Epithelial cell of prostate (primary cell): ENCODE measurements around the gene SDF4.
"Not testable (repeated sequence)": the region's sequence is repeated elsewhere in the genome, so short reads cannot be mapped to it uniquely, and the experiment has no call there.

Source experiments
- DNase-seq: peaks from one replicate; pipeline ENCODE4 v3.0.0-alpha.2; 2011; ENCODE audit warnings: low read depth, low spot score
- H3K27ac ChIP-seq: fragments of 450-650 bp; 2 replicates; pipeline ENCODE4 v1.5.1; 2017; ENCODE audit warnings: mild to moderate bottlenecking

SDF4 gene

DNA sequence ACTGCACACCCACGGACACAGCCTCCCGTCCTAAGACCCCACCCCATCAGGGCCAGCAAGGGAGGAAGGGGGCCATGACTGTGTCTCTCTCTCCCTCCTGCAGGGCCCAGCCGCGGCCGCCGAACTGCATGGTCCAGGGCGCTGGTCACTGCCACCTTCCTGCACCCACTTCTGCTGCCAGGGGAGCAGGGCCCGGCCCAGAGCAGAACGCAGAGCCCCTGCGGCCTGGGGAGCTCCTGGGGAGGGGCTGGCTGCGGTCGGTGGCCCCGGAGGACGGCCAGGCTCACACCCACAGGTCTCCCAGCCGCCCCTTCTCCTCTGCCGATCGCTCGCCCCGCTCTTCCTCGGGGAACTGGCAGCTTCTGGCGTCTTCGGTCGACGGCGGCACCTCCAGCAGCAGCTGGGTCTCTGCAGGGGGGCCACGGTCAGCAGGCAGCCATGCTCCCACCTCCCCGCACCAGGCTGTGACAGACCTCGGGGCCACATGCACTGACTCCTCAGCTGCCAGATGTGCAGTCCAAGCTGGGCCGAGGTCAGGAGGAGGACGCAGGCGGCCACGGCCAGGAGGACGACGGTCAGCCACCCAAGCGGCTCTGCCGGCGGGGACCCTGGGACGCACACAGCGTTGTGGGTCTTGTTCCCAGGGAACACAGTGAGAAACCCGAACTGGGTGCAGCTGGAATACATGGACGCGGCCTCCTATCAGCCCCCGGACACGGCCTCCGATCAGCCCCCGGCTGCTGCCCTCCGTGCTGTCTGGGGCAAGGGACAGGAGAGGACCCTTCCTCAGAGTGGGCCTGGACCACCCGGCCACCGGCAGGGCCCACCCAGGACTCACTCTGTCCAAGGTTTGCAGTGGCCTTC is 28.0 kb downstream of the SDF4 start:
- no peak overlapping the region for H3K27ac ChIP-seq
- DNase-seq = no peak

GRCh38 chr1:1202831-1203560 is 28.8 kb downstream of the SDF4 start:
- DNase-seq = no peak
- H3K27ac ChIP-seq = no peak overlapping the region

GRCh38 chr1:1200876-1201810 is 30.7 kb downstream of the SDF4 start:
- H3K27ac ChIP-seq = no peak overlapping the region
- DNase-seq = no peak

- DNase-seq = no peak
- H3K27ac ChIP-seq = no peak overlapping the region
Measured at GRCh38 chr1:1199961-1200875, 31.6 kb downstream of the SDF4 start.

- DNase-seq = no peak
- H3K27ac ChIP-seq = no peak overlapping the region
Measured at GRCh38 chr1:1199141-1199960, 32.5 kb downstream of the SDF4 start.

- no peak for DNase-seq
Measured at GRCh38 chr1:1198423-1199140, 33.2 kb downstream of the SDF4 start.

GRCh38 chr1:1197551-1198422 is 34.0 kb downstream of the SDF4 start:
- no peak for DNase-seq
- H3K27ac ChIP-seq = no peak overlapping the region

More at GRCh38 chr1:1198423-1199140, 33.2 kb downstream of the SDF4 start:
- H3K27ac ChIP-seq = no peak overlapping the region

- no peak for DNase-seq
- H3K27ac ChIP-seq = no peak overlapping the region
Measured at GRCh38 chr1:1197188-1197500, 34.7 kb downstream of the SDF4 start.

DNA sequence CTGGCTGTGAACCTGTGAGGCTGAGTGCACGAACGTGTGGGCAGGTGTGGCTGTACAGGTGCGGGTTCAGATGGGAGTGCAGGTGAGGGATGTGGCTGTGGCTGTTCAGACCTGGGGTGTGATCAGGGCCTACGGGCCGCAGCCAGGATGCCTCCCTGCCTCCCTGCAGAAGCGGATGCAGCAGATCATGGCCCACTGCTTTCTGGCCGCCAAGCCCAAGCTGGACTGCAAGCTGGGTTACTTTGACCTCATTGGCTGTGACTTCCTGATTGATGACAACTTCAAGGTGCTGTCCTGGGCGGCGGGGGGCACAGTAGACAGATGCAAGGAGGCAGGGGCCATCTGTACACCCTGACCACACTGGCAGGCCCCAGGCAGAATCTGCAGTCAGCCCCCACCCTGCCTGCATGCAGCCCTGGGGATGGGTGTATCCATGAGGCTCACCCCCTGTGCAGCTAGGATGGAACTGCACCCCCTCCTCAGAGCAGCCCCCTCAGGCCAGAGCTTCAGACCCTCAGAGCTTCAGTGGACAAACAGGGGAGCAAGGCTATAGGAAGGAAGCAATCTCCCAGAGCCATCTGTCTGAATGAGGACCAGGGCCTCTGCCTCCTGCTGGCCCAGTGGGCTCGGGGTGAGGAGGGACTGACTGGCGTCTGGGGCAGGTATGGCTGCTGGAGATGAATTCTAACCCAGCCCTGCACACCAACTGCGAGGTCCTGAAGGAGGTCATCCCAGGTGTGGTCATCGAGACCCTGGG is 35.2 kb downstream of the SDF4 start:
- DNase-seq = no peak
- no peak overlapping the region for H3K27ac ChIP-seq

DNA sequence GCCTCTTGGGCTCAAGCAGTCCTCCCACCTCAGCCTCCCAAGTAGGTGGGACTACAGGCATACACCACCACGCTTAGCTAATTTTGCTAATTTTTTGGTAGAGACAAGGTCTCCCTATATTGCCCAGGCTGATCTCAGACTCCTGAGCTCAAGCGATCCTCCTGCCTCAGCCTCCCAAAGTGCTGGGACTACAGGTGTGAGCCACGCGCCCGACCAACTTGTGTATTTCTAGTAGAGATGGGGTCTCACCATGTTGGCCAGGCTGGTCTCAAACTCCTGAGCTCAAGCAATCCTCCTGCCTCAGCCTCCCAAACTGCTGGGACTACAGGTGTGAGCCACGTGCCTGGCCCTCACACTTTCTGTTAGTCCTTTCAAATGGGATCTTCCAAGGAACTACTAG is 36.1 kb downstream of the SDF4 start:
- not testable (repeated sequence) for H3K27ac ChIP-seq, DNase-seq

DNA sequence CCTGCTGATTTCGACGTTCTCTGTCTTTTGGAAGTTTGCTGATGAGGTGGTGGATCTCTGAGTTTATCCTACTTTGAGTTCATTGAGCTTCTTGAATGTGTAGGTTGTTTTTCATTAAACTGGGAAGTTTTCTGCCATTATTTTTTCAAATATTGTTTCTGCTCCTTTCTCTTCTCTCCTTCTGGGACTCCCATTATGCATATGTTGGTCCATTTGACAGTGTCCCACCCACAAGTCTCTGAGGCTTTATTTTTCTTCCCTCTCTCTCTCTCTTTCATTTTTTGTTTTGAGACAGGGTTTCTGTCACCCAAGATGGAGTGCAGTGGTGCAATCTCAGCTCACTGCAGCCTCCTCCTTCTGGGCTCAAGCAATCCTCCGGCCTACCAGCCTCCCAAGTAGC is 37.1 kb downstream of the SDF4 start:
- no peak for DNase-seq
- H3K27ac ChIP-seq = no peak overlapping the region

DNA sequence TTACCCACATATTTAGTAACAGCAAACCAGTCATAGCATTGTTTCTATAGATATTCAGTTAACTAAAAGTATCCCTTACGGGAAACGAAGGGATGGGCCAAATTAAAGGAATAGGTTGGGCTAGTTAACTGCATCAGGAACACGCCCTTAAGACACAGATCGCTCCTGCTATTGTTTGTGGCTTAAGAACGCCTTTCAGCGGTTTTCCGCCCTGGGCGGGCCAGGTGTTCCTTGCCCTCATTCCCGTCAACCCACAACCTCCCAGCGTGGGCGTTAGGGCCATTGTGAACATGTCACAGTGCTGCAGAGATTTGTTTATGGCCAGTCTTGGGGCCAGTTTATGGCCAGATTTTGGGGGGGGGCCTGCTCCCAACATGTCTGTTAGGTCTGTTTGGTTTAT is 40.1 kb downstream of the SDF4 start:
- no peak overlapping the region for H3K27ac ChIP-seq
- DNase-seq = no peak

GRCh38 chr1:1189111-1189510 is 42.7 kb downstream of the SDF4 start:
- DNase-seq = no peak
- no peak overlapping the region for H3K27ac ChIP-seq

GRCh38 chr1:1187938-1188337 is 43.9 kb downstream of the SDF4 start:
- no peak for DNase-seq
- no peak overlapping the region for H3K27ac ChIP-seq

- no peak overlapping the region for H3K27ac ChIP-seq
- no peak for DNase-seq
Measured at GRCh38 chr1:1185101-1185765, 46.6 kb downstream of the SDF4 start.
